Measurements from ENCODE around the gene MAPK8.
A peak's percentile ranks its signal among the peaks of the same experiment; 100 is the strongest.

The MAPK8 gene

GRCh38 chr10:48423884-48424283, 117.4 kb downstream of the MAPK8 start:
- DNase-seq: no peak

- DNase-seq: no peak
Observed at GRCh38 chr10:48428896-48429295, 122.4 kb downstream of the MAPK8 start.

- DNase-seq: no peak
Observed at GRCh38 chr10:48429309-48429708, 122.8 kb downstream of the MAPK8 start.

- DNase-seq: no peak
Observed at GRCh38 chr10:48430402-48430993, 124.0 kb downstream of the MAPK8 start.

- no peak for DNase-seq
Observed at GRCh38 chr10:48431871-48432270, 125.4 kb downstream of the MAPK8 start.

GRCh38 chr10:48437546-48437945, 131.1 kb downstream of the MAPK8 start:
- no peak for DNase-seq

GRCh38 chr10:48439031-48439430, 132.6 kb downstream of the MAPK8 start:
- DNase-seq: no peak

GRCh38 chr10:48439581-48440041, 133.1 kb downstream of the MAPK8 start:
- no peak for DNase-seq

GRCh38 chr10:48440771-48441170, 134.3 kb downstream of the MAPK8 start:
- DNase-seq: no peak

GRCh38 chr10:48442090-48442808, 135.8 kb downstream of the MAPK8 start:
- no peak for DNase-seq

- DNase-seq: peak in 1 of 2 experiments; percentile 12
Observed at GRCh38 chr10:48442809-48443177, 136.3 kb downstream of the MAPK8 start.

- DNase-seq: no peak
Observed at GRCh38 chr10:48444266-48444665, 137.8 kb downstream of the MAPK8 start.

GRCh38 chr10:48444861-48445841, 138.7 kb downstream of the MAPK8 start:
- peak in 1 of 2 experiments; percentile 9 for DNase-seq

- DNase-seq: no peak
Observed at GRCh38 chr10:48445932-48446331, 139.5 kb downstream of the MAPK8 start.

GRCh38 chr10:48446785-48447184, 140.3 kb downstream of the MAPK8 start:
- peak; percentile 7 for DNase-seq

- DNase-seq: no peak
Observed at GRCh38 chr10:48447356-48448215, 141.1 kb downstream of the MAPK8 start.

GRCh38 chr10:48448796-48449195, 142.3 kb downstream of the MAPK8 start:
- no peak for DNase-seq

GRCh38 chr10:48449501-48450232, 143.2 kb downstream of the MAPK8 start:
- DNase-seq: peak in 1 of 2 experiments; percentile 4

- no peak for DNase-seq
Observed at GRCh38 chr10:48450233-48450740, 143.8 kb downstream of the MAPK8 start.

- DNase-seq: no peak
Observed at GRCh38 chr10:48450741-48451466, 144.4 kb downstream of the MAPK8 start.

Measured in activated T-cell treated with anti-CD3 and anti-CD28 coated beads, Interleukin-2, amount 50 U/mL, for 48 hours (primary cell).